GM12873 (cell line): ENCODE results near the gene UPP1.

Experiments used
- CTCF ChIP-seq: IDR thresholded peaks from 2 replicates; pipeline ENCODE4 v1.5.1; 2012; ENCODE audit warnings: low read depth, mild to moderate bottlenecking, moderate library complexity, low read length, control low read depth; ENCODE audit not compliant: insufficient read depth; ENCODE audit errors: missing control alignments

The UPP1 gene

DNA sequence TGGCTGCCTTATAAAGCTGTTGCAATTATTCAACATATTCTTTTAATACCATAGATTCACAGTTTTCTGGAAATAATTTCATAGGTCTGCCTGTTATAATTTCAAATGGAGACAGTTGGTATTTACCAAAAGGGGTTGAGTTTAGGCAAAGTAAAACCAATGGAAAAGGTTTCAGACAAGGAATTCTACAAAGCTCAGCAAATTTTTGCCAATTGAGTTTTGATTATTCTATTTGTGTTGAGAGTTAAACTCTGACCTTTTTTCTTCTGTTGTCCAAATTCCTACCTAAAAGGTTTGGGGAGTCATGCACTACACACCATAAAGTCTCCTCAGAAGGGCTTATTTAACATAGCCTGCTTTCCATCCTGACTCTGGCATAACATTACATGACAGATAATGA, 43.7 kb downstream of the UPP1 start:
- TF ChIP-seq CTCF = no peak

DNA sequence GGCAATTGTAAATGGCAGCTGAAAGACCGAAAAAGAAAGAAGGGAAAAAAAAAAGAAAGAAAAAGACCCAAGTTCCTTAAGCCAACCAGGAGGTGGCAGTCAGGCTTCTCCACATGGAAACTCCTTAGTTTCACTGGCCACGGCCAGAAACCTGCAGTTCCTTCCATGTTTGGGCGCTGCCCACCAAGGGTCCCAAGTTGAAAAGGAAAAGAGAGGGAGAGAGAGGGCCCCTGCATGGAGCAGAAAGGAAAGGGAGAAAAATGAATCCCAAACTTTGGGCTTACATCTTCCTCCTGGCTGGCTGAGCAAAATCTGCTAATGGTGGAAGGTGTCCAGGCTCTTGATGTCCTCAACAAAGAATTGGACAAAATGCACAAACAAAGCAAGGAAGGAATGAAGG, 50.4 kb downstream of the UPP1 start:
- TF ChIP-seq CTCF = no peak

DNA sequence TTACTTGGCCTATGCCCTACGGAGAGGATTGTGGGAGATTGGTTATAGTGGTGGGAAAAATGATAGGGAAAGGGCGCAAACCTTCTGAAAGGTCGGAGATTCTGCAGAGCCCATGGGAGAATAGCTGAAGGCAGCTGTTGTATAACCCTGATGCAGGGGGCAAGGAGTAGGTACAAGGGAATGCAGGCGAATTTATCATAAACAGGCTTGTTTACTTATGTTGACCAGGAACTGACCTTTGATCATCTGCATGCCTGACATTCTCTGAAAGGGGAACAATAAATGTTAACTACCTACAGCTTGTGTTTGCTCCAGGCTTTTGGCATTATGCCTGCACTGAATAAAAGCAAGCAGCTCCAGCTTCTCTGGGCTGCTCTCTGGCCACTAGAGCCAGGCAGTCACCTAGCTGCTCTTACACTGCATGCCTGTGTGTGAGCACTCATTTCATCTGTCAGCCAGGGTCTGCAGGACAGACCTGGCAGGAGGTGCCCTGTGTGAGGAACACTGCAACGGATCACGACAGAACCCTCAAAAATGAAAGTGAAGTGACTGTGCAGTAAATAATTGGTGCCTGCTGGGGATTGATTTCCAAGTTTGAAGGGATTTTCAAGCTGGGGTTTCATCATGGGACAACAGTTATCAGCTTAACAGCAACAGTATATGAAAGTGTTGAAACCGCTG, 51.1 kb downstream of the UPP1 start:
- no peak for TF ChIP-seq CTCF

- TF ChIP-seq CTCF = no peak
Measured at GRCh38 chr7:48141521-48141920, 52.5 kb downstream of the UPP1 start.

GRCh38 chr7:48144291-48144768, 55.3 kb downstream of the UPP1 start:
- TF ChIP-seq CTCF = no peak

GRCh38 chr7:48147078-48147591, 58.1 kb downstream of the UPP1 start:
- no peak for TF ChIP-seq CTCF

DNA sequence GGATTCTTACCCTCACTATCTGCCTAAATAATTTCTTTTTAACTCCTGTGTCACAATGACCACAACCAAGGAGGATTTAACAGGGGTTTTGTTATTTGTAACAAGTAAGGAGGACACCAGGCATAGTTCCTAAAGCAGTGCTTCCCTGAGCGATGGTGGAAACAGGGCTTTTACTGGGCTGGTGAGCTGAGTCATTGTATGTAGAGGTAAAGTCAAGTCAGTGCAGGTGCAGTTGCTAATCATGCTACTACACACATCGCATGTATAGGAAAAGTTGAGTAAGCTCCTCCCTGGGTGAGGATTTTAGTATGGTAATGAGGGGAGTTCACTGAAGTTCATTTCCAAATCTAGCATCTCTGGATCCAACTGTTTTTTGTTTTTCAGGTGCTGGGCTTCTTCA, 59.2 kb downstream of the UPP1 start:
- TF ChIP-seq CTCF = no peak

DNA sequence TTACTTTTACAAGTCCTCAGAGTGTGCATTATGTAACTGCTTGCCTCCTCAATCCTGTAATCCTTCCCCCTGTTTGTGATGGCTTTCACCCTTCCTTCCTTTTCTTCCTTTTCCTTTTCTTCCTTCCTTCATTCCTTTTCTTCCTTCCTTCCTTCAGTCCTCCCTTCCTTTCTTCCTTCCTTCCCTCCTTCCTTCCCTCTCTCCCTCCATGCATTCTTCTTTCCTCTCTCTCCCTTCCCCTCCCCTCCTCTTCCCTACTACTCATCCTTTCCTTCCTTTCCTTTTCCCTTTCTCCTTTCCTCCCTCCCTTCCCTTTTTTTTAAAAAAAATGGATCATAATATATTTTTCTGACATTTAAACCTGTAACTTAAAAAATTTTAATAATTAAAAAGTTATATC, 60.0 kb downstream of the UPP1 start:
- no peak for TF ChIP-seq CTCF
